ENCODE measurements around the gene SCAMP1.
"Not testable (repeated sequence)": the region's sequence is repeated elsewhere in the genome, so short reads cannot be mapped to it uniquely, and the experiment has no call there.

Gene SCAMP1

GRCh38 chr5:78429332-78429980, 69.0 kb downstream of the SCAMP1 start:
- no peak for DNase-seq

DNA sequence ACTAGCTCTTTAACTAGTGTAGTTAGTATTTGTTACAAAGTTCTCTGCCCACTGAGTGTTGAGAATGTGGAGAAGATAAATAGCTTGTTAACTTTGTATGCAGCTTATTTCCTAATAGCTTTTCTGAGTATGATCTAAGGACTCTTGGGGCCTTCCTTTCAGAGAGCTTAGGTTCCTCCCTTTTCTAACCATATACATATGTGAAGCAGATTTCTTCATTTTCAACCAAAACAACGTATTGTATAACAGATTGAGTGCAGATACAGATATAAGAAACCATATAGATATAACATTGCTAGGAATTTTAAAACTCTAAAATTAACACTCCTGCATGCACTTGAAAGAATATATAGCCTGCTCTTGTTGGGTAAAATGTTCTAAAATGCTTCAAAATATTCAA, 70.4 kb downstream of the SCAMP1 start:
- DNase-seq = no peak

GRCh38 chr5:78433972-78434371, 73.6 kb downstream of the SCAMP1 start:
- no peak for DNase-seq

GRCh38 chr5:78447775-78448424, 87.5 kb downstream of the SCAMP1 start:
- DNase-seq = no peak

DNA sequence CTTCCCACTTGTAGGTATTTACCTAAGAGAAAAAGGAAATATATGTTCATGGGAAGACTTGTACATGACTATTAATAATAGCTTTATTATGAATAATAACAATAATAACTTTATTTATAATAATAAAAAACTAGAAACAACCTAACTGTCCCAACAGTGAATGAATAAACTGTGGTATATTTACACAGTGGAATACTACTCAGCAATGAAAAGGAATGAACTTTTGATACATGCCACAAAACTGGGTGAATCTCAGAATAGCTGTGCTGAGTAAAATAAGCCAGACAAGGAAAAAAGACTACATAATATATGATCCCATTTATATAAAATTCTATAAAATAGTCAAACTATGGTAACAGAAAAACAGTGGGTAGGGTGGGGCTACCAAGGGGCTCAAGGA, 88.7 kb downstream of the SCAMP1 start:
- DNase-seq = no peak

- not testable (repeated sequence) for DNase-seq
These were observed 97.1 kb downstream of the SCAMP1 start for GRCh38 chr5:78457507-78457906.

GRCh38 chr5:78458843-78459242, 98.4 kb downstream of the SCAMP1 start:
- no peak for DNase-seq

- DNase-seq = no peak
These were observed 106.7 kb downstream of the SCAMP1 start for GRCh38 chr5:78467140-78467539.

- no peak for DNase-seq
These were observed 107.4 kb downstream of the SCAMP1 start for GRCh38 chr5:78467752-78468357.

DNA sequence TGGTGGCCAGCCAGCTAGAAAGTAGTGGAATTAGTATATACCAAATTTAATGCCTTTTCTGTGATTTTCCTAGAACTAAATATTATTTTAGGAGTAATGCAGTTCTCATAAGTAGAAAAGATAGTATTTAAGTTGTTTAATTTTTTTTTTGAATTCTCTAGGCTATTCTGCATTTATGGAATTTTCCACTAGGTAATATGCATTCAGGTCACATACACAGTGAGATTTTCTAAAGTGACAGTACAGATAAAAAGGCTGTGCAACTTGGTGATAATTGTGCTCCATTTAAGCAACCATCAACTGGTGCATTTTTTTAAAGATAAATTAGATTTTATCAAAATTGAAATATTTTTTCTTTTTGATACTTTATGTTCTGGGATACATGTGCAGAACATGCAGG, 111.5 kb downstream of the SCAMP1 start:
- no peak for DNase-seq

- no peak for DNase-seq
These were observed 112.2 kb downstream of the SCAMP1 start for GRCh38 chr5:78472469-78473106.

DNA sequence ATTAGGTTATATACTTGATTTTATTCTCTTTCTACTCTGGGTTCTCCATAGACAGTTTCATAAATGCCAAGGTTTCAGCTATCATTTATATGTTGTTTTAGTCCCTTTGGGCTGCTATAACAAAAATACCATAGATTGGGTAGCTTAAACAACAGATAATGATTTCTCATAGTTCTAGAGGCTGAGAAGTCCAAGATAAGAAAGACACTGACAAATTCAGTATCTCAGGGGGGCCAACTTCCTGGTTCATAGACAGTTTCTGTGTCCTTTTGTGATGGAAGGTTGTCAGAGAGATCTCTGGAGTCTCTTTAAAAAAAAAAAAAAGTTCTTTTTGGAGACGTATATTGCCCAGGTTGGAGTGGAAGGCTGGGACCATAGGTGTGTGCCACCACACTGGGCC, 113.3 kb downstream of the SCAMP1 start:
- DNase-seq = no peak

GRCh38 chr5:78475370-78475769, 115.0 kb downstream of the SCAMP1 start:
- DNase-seq = no peak

GRCh38 chr5:78476795-78477194, 116.4 kb downstream of the SCAMP1 start:
- no peak for DNase-seq

DNA sequence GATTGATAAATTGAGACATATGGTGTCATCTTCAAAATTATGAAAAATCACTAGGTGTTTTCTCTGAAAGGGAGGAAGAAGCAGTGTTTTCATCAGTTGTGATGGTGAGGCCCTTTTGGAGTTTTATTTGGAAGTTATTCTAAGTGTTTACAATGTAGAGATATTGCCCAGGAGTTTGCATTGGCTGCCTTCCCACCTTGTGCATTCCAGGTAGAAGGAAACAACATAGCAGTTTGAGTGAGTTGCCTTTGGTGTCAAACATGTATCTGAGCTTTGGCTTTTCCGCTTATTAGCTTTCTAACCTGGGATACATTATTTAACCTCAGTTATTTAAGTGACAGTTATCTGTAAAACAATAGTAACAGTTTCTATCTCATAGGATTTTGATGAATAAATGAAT, 122.5 kb downstream of the SCAMP1 start:
- DNase-seq = no peak

GRCh38 chr5:78483809-78484521, 123.5 kb downstream of the SCAMP1 start:
- no peak for DNase-seq

- no peak for DNase-seq
These were observed 125.8 kb downstream of the SCAMP1 start for GRCh38 chr5:78486218-78486617.

DNA sequence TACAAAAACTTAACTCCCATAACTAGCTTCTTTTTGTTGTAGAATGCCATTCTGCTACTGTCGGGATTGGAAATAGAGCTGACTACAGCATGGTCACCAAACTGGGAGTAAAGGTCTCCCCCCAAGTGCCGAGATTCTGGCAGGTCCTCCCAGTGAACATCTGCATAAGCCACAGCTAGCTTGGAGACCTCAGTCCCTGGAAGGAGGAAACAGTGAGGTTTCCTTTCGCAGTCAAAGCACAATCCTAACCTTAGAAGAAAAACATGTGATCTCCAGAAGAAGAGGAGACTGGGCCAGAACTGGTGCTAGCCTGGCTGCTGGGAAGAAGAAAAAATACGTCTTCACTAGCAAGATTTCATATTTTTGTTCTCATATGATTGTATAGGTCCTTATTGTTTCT, 127.4 kb downstream of the SCAMP1 start:
- no peak for DNase-seq

DNA sequence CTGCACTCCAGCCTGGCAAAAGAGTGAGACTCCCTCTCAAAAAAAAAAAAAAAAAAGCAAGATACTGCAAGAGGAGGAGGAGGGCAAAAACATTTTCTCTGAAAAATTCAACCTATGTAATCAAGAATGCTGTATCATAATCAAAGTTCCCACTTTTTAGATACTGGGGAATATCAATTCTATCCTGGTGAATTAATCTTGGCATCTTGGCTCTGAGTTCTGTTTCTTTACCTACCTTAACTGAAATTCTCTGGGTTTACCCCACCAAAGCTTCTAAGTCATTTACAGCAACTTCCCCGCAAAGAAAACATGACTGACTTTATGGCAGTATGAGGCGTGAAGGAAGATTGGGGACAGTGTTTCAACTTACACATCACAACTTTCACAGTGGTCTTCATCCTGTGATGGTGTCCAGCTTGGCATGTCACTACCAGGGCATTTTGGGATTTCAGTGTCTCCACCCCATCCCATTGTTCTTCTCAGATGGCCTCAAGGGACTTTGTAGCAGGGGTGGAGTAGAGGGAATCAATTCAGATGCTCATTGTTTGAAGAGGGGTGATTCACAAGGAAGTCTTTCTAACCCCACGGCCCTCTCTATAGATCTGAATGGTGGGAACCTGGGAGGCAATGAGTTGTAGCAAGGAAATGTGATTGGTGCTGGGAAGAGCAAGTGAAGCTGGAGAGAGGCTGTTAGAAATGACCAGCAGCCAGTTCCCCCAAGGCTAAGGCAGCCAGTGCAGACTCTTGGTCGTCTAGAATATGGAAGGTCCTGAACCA, 130.5 kb downstream of the SCAMP1 start:
- DNase-seq = no peak

- DNase-seq = no peak
These were observed 131.8 kb downstream of the SCAMP1 start for GRCh38 chr5:78492224-78492623.

DNA sequence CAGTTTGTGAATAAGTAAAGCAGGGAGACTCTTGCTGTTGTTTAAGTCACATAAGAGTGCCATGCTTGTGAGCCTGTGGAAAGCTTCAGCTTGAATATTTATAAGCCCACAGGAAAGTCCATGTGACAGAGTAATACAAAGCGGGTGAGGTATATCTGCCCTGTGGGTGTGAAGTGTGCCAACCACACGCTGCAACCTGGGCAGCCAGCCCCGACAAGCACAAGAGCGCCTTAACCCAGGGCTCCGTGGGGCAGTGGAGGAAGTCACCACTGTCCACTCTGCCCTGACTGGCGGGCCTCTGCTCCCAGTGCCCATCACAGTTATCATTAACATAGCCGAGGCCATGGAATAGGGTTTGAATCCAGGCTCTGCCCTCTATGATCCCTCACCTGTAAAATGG, 132.2 kb downstream of the SCAMP1 start:
- DNase-seq = no peak

DNA sequence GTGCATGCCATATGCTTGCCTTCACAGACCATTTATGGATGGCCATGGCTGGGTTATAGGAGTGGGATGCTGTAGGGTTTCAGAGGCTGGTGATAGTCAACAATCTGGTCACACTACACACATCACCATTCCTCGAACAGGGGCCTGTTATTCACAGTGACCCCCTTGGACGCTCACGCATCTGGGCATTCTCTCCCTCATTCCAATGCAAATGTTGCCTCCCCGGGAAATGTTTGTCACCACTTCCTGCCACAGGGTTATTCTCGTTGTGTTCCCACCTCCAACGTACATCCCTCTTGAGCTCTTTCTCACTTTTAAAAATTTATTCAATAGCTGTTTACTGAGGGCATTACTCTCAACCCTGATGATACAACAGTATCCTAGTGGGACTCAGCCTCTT, 135.4 kb downstream of the SCAMP1 start:
- no peak for DNase-seq

DNA sequence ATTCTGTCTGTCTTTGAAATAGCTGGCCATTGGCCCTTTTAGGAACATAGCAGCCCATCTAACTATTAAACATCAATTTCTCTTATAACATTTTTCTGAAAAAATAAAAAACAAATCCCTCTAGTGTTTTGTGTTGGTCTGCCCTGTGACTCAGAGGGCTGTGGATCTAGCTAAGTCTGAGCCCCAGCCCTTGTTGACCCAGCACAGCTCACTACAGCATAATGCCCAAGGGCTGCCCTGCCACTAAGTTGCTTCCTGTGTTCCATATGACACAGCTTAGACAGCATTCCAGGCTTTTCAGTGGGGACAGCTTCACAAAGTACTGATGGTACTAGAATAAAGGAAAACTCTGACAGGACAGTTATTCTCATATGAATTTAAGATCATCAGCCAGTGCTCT, 136.0 kb downstream of the SCAMP1 start:
- DNase-seq = no peak

Measured in stimulated activated CD4-positive, alpha-beta T cell treated with anti-CD3 and anti-CD28 coated beads, Interleukin-12 subunit alpha, Interleukin-12 subunit beta, amount 100 ng/mL, for 4 hours (primary cell).